ACC112 (cell line): ENCODE data around the gene AUTS2.
"Not testable (repeated sequence)": the region's sequence is repeated elsewhere in the genome, so short reads cannot be mapped to it uniquely, and the experiment has no call there.

ENCODE experiments used
- H2AFZ ChIP-seq: fragments of 200-600 bp; sonication (generic); one replicate; pipeline ENCODE4 v1.6.0; 2017; ENCODE audit warnings: antibody characterized with exemption, low read length; ENCODE audit not compliant: unreplicated experiment
- H3K27ac ChIP-seq: fragments of 200-600 bp; sonication (generic); 2 replicates; pipeline ENCODE4 v1.5.1; 2014; ENCODE audit warnings: low read depth, mild to moderate bottlenecking, antibody characterized with exemption, low read length, moderate library complexity
- H3K27me3 ChIP-seq: fragments of 200-600 bp; sonication (generic); 2 replicates; pipeline ENCODE4 v1.6.1; 2014; ENCODE audit warnings: mild to moderate bottlenecking, antibody characterized with exemption, low read length, moderate library complexity, mixed read lengths; ENCODE audit not compliant: insufficient read depth
- H3K36me3 ChIP-seq: fragments of 200-600 bp; sonication (generic); 2 replicates; pipeline ENCODE4 v1.6.1; 2016; ENCODE audit warnings: mild to moderate bottlenecking, antibody characterized with exemption, low read length, moderate library complexity, mixed read lengths; ENCODE audit not compliant: insufficient read depth
- H3K4me1 ChIP-seq: fragments of 200-600 bp; sonication (generic); one replicate; pipeline ENCODE4 v1.6.1; 2016; ENCODE audit warnings: low read length, mixed read lengths; ENCODE audit not compliant: insufficient read depth, unreplicated experiment, control insufficient read depth
- H3K4me3 ChIP-seq: fragments of 200-600 bp; sonication (generic); 2 replicates; pipeline ENCODE4 v1.5.1; 2014; ENCODE audit warnings: mild to moderate bottlenecking, low read depth, low read length
- H3K79me2 ChIP-seq: fragments of 200-600 bp; sonication (generic); one replicate; pipeline ENCODE4 v1.6.0; 2016; ENCODE audit warnings: low read length; ENCODE audit not compliant: control insufficient read depth, unreplicated experiment, insufficient read depth

Gene AUTS2

DNA sequence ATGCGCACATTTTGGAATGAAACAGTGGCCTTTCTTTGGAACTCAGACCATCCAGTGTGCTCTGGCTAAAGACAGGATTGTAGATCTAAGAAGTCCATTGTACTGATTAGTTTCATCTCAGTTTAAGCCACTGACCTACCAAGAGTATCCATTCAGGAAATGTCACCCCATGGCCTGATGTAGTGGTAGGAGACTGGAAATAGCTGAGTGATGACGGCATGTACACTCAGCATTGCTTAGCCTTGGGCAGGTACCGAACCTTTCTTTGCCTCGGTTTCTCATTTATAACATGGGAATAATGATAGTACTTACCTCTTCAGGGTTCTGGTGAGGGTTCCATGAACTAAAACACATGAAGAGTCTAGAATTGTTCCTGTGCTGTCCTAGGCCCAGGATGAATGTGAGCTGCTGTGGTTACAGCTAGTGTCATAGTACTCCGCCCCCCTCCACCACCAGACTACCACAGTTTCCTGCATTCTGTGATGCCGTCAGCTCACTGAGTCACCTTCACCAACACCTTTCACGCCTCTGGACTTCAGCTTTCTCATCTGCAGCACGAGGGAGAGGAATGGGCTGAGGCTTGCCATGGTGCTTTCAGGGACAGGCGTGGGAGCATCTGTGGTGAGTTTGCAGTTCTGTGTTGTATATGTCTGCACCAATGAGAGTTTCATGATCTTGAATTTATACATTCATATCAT, 1049.7 kb downstream of the AUTS2 start:
- Histone ChIP-seq H3K79me2 (no peaks in the 10 kb centered on the region), H3K27ac (no peak overlapping the region), H3K4me3 (no peak overlapping the region), H3K27me3 (no peaks in the 10 kb centered on the region), H3K4me1 (no peaks in the 10 kb centered on the region), H2AFZ (no peak overlapping the region), H3K36me3 (no peaks in the 10 kb centered on the region)

DNA sequence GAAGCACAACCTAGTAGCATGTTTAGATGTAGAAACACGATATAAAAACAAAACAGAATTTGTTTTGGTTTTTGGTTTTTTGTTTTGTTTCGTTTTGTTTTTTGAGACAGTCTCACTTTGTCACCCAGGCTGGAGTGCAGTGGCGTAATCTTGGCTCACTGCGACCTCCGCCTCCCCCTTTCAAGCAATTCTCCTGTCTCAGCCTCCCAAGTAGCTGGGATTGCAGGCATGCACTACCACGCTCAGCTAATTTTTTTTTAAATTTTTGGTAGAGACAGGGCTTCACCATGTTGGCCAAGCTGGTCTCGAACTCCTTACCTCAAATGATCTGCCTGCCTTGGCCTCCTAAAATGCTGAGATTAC, 1050.2 kb downstream of the AUTS2 start:
- not testable (repeated sequence) for H3K79me2 ChIP-seq, H2AFZ ChIP-seq, H3K4me1 ChIP-seq, H3K27me3 ChIP-seq, H3K27ac ChIP-seq, H3K36me3 ChIP-seq, H3K4me3 ChIP-seq

DNA sequence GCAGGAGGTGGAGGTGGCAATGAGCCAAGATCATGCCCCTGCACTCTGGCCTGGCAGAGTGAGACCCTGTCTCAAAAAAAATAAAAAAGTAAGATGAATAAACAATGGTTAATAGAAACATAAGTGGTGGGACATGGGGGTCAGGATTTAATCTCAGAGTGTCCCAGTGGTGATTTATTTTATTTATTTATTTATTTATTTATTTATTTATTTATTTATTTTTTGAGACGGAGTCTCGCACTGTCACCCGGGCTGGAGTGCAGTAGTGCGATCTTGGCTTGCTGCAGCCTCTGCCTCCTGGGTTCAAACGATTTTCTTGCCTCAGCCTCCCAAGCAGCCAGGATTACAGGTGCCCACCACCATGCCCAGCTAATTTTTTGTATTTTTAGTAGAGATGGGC, 1051.0 kb downstream of the AUTS2 start:
- no peaks in the 10 kb centered on the region for H3K36me3 ChIP-seq
- no peak overlapping the region for H3K4me3 ChIP-seq
- H3K27ac ChIP-seq, result no peak overlapping the region
- no peaks in the 10 kb centered on the region for H3K4me1 ChIP-seq
- H3K27me3 ChIP-seq, result no peaks in the 10 kb centered on the region
- H2AFZ ChIP-seq, result no peak overlapping the region
- no peaks in the 10 kb centered on the region for H3K79me2 ChIP-seq

DNA sequence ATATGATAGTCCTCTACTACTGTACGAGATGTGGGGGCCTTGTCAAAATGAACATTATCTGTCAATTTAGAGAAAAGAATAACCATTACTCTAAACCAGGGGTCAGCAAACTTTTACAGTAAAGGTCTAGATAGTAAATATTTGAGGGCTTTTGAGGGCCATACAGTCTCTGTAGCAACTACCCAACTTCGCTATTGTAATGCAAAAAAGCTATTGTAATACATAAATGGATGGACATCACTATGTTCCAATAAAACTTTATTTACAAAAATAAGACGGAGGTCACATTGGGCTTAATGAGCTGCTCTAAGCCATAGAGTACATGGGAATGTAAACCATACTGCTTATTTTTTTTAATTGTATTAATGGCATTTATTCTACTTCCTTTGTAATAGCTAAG, 1055.9 kb downstream of the AUTS2 start:
- H3K4me1 ChIP-seq, result no peaks in the 10 kb centered on the region
- no peak overlapping the region for H3K4me3 ChIP-seq
- no peak overlapping the region for H2AFZ ChIP-seq
- H3K36me3 ChIP-seq, result no peaks in the 10 kb centered on the region
- H3K27ac ChIP-seq, result no peak overlapping the region
- no peaks in the 10 kb centered on the region for H3K27me3 ChIP-seq
- H3K79me2 ChIP-seq, result no peaks in the 10 kb centered on the region

DNA sequence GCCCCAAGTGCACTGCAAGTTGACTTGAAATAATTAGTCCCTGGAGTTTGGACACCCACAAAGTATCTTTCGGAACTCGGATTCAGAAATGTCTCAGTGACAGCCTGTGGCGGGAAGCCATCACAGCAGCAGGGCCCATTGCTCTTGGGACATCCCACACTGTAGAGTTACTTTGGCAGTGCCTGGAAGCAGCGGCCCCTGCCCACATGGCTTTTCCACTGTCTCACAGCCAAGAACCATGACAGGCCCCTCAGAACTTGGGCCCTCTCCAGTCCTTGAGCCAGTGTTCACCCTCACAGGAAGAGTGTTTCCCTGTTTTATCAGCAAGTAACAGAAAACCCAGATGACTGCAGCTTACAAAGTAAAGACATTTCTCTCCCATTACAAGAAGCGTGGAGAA, 1056.7 kb downstream of the AUTS2 start:
- Histone ChIP-seq H3K4me3 (no peak overlapping the region), H3K4me1 (no peaks in the 10 kb centered on the region), H2AFZ (no peak overlapping the region), H3K79me2 (no peaks in the 10 kb centered on the region), H3K27ac (no peak overlapping the region), H3K27me3 (no peaks in the 10 kb centered on the region), H3K36me3 (no peaks in the 10 kb centered on the region)

DNA sequence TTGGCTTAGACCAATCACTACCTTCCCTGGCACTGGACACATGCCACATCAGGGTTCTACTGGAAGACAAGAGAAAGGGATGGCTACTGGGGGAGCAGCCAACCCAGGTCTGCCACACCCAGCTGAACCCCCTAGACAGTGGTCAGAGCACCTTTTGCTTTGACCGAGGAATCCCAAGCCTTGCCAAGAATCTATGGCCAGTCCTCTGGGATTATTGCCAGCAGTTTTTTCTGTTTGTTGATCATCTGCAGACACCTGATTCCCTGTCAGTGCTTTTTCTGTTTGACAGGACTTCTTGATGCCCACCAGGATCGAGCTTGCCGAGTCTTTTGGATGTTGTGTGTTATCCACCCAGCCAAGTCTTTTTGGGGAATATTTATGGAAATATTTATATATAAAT, 1057.4 kb downstream of the AUTS2 start:
- Histone ChIP-seq H3K4me1 (no peaks in the 10 kb centered on the region), H3K36me3 (no peaks in the 10 kb centered on the region), H2AFZ (no peak overlapping the region), H3K79me2 (no peaks in the 10 kb centered on the region), H3K27me3 (no peaks in the 10 kb centered on the region), H3K4me3 (no peak overlapping the region), H3K27ac (no peak overlapping the region)

DNA sequence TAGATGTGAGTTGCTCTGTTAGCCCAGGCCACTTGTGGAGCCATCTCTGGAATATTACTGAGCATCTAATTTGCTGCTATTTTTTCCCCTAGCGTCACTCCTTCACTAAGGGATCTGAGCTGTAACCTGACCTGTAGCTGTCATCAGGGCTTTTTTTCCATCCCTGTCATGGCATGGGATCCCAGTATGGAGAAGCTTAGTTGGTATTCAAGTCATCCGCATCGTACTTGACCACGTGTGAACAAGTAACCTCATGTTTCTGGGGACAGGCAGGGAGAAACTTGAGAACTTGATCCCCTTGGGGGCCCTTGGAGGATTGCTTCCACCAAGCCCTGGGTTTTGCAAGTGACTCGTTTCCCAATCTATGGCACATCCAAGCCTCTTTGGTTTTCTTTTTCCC, 1059.3 kb downstream of the AUTS2 start:
- no peaks in the 10 kb centered on the region for H3K79me2 ChIP-seq
- no peak overlapping the region for H2AFZ ChIP-seq
- H3K4me3 ChIP-seq, result no peak overlapping the region
- H3K27me3 ChIP-seq, result no peaks in the 10 kb centered on the region
- H3K27ac ChIP-seq, result no peak overlapping the region
- no peaks in the 10 kb centered on the region for H3K36me3 ChIP-seq
- no peaks in the 10 kb centered on the region for H3K4me1 ChIP-seq

DNA sequence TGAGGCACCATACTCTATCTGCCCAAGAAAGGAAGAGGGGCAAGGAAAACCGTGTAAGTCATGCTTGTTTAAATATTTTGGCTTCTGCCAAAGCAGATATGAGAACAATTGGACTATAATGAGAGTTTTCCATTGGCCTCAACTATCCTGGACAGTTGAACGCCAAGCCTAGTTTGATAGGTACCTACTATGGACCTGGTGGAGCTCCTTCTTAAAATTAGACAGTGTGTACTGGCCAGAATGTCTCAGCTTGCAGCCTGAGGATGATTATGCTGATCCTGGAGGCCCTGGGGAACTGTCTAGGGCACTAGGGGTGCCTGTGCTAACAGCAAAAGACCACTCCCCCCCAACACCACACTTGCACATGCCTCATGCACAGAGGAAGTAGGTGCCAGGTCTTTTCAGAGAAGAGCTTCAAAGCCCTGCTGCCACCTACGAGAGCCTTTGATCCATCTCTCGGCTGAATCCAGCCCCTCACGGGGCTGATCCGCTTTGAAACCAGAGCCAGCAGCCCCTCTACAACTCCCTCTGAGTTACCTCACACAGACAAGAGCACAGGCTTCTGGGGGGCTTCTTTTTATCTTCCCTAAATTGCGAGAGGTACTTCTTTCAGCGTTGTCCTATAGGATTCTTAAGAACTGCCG, 1059.8 kb downstream of the AUTS2 start:
- H3K79me2 ChIP-seq, result no peaks in the 10 kb centered on the region
- no peaks in the 10 kb centered on the region for H3K27me3 ChIP-seq
- H3K4me1 ChIP-seq, result no peaks in the 10 kb centered on the region
- H3K4me3 ChIP-seq, result no peak overlapping the region
- no peak overlapping the region for H3K27ac ChIP-seq
- no peaks in the 10 kb centered on the region for H3K36me3 ChIP-seq
- H2AFZ ChIP-seq, result no peak overlapping the region

DNA sequence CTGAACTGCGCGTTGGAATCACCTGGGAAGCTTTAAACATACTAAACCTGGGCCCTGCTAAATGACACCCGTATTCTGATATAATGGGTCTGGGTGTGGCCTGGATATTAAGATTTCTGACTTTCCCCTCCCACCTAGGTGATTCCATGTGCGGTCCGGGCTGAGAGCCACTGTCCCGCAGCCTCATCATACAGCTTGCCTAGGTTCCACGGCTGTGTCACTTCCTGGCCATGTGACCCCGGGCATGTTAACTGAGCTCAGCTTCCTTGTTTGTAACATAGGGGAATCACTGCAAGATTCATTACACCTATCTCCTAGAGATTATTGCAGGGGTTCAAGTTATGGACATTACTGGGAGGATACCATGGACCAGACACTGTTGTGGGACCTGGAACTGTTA, 1061.0 kb downstream of the AUTS2 start:
- H3K27me3 ChIP-seq, result no peaks in the 10 kb centered on the region

DNA sequence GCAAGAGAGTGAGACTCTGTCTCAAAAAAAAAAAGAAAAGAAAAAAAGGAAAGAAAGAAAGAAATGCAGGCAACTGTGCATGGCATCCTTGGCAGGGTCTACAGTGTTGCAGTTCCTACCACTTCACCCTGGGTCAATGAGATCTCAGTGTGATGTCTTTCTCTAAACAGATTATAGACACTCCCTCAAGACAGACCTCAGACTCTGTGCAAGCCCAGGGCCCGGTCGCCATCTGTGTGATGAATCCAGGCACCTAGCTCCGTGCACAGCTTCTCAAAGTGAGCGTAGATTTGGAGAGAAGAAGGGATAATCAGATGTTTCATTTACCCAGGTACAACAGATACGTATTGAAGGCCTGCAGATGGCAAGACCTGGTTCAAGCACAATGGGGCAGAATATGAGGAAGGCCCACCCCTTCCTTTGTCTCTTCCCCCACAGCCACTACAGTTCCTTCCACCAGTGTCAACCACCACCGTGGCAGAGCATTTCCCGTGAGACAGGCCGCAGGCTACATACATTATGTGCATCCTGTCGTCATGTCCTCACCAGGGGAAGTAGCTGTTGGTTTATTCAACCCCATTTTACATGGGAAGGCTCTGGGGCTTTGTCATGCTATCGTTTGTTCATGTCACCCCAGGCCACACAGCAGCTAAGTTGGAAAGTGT, 1062.0 kb downstream of the AUTS2 start:
- no peak overlapping the region for H2AFZ ChIP-seq
- H3K27me3 ChIP-seq, result no peaks in the 10 kb centered on the region
- H3K4me1 ChIP-seq, result no peaks in the 10 kb centered on the region
- no peaks in the 10 kb centered on the region for H3K36me3 ChIP-seq
- H3K79me2 ChIP-seq, result no peaks in the 10 kb centered on the region
- no peak overlapping the region for H3K27ac ChIP-seq
- H3K4me3 ChIP-seq, result no peak overlapping the region

More for the DNA sequence above, 1061.0 kb downstream of the AUTS2 start:
- H3K36me3 ChIP-seq, result no peaks in the 10 kb centered on the region
- H3K4me3 ChIP-seq, result no peak overlapping the region
- no peaks in the 10 kb centered on the region for H3K79me2 ChIP-seq
- no peak overlapping the region for H2AFZ ChIP-seq
- H3K27ac ChIP-seq, result no peak overlapping the region
- H3K4me1 ChIP-seq, result no peaks in the 10 kb centered on the region

DNA sequence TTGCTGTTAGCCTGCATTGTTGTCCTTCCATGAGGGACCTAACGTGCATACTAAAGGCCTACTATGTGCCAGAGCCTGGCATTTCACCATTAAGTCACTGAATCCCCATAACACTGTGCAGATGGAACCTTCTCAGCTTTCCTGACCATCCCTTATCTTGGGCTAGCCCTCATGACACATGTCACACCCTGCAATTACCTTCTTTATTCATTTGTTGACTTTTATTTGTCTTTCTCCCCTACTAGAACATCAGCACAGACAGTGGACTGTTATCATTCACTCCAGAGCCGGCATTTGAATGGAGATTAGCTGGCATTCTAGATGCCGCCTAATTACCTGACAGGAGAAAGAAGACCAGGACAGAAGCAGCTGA, 1062.5 kb downstream of the AUTS2 start:
- Histone ChIP-seq H2AFZ (no peak overlapping the region), H3K4me1 (no peaks in the 10 kb centered on the region), H3K27ac (no peak overlapping the region), H3K79me2 (no peaks in the 10 kb centered on the region), H3K4me3 (no peak overlapping the region), H3K27me3 (no peaks in the 10 kb centered on the region), H3K36me3 (no peaks in the 10 kb centered on the region)
